ENCODE measurements around the gene KRT6B. TPM values are rescaled to one million over a fixed set of nuclear protein-coding genes. Genes with fewer than 3 reads are reported as not detected.

KRT6B gene
- polyA plus RNA-seq, 1 donor from 2014 or later, result not detected

DNA sequence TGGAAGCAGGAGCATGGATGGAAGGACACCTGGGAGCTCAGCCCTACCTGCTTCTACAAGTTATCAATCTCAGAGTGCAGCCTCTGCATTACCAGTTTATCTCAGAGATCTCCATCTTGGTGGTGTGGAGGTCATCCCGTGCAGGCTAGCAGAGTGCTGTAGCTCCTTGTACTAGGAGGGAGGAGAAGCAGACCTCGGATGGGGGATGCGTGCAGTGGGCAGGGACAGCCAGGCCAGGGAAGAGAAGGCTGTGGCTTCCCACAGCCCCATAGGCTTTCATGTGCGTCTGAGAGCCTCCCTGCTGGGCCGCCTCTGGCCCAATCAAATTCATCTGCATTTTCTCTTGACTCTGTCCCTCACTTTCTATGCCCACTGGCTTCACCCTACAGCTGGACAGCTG lies 37.0 kb downstream of the KRT6B start:
- no peaks in the 10 kb centered on the region for H3K9me2 ChIP-seq (ENCODE audit: insufficient read depth, low read length)
- no peak overlapping the region for H2AFZ ChIP-seq (ENCODE audit: low read depth, low read length)
- no peaks in the 10 kb centered on the region for H3F3A ChIP-seq (ENCODE audit: insufficient read depth, low read length, poor library complexity, severe bottlenecking)
- TF ChIP-seq POLR2AphosphoS5 (IDR thresholded peaks at IDR 0.05), result no peak
- H3K9ac ChIP-seq (ENCODE audit: low read length), result no peak overlapping the region
- H3K4me3 ChIP-seq (ENCODE audit: low read length), result no peak overlapping the region
- H3K27ac ChIP-seq (ENCODE audit: low read length), result no peak overlapping the region
- H3K36me3 ChIP-seq (ENCODE audit: insufficient read depth, low read length), result no peaks in the 10 kb centered on the region
- H3K27me3 ChIP-seq (ENCODE audit: insufficient read depth, low read depth, low read length), result no peaks in the 10 kb centered on the region
- no peaks in the 10 kb centered on the region for H3K9me3 ChIP-seq (ENCODE audit: low read length)
- no peaks in the 10 kb centered on the region for H4K20me1 ChIP-seq (ENCODE audit: insufficient read depth)
- H3K79me2 ChIP-seq (replicated peaks; ENCODE audit: insufficient read depth, low read length), result no peaks in the 10 kb centered on the region
- no peak overlapping the region for H3K4me2 ChIP-seq (ENCODE audit: low read length)

DNA sequence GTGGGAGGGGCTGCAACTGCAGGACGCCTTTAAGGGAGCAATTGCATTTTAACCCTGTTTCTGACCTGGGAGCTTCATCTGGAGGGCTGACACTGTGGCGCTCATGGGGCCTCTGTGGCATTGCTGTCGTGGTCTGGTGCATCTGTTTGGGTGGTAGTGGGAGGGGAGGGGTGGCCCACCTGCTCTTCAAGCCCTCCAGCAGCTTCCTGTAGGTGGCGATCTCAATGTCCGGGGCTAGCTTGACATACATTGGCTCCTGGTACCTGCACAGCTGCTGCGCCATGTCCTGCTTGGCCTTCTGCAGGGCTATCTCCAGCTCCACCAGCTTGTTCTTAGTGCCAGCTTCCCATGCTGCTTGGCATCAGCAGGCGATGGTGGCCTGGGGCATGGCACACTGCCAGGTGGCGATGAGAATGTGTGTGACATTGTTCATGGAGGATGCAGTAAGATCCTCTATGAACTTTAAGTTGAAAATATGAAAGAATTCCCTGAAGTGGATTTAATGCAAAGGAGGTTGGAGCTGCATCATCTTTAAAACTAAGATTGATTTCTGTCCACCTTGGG lies 38.1 kb downstream of the KRT6B start:
- H3K4me2 ChIP-seq (ENCODE audit: low read length), result no peak overlapping the region
- H3K9me3 ChIP-seq (ENCODE audit: low read length), result no peaks in the 10 kb centered on the region
- H2AFZ ChIP-seq (ENCODE audit: low read depth, low read length), result no peak overlapping the region
- no peaks in the 10 kb centered on the region for H4K20me1 ChIP-seq (ENCODE audit: insufficient read depth)
- H3K9me2 ChIP-seq (ENCODE audit: insufficient read depth, low read length), result no peaks in the 10 kb centered on the region
- H3K27ac ChIP-seq (ENCODE audit: low read length), result no peak overlapping the region
- H3K36me3 ChIP-seq (ENCODE audit: insufficient read depth, low read length), result no peaks in the 10 kb centered on the region
- no peak overlapping the region for H3K9ac ChIP-seq (ENCODE audit: low read length)
- H3K27me3 ChIP-seq (ENCODE audit: insufficient read depth, low read depth, low read length), result no peaks in the 10 kb centered on the region
- H3F3A ChIP-seq (ENCODE audit: insufficient read depth, low read length, poor library complexity, severe bottlenecking), result no peaks in the 10 kb centered on the region
- H3K79me2 ChIP-seq (replicated peaks; ENCODE audit: insufficient read depth, low read length), result no peaks in the 10 kb centered on the region
- no peak overlapping the region for H3K4me3 ChIP-seq (ENCODE audit: low read length)
- TF ChIP-seq, protein P1, sequence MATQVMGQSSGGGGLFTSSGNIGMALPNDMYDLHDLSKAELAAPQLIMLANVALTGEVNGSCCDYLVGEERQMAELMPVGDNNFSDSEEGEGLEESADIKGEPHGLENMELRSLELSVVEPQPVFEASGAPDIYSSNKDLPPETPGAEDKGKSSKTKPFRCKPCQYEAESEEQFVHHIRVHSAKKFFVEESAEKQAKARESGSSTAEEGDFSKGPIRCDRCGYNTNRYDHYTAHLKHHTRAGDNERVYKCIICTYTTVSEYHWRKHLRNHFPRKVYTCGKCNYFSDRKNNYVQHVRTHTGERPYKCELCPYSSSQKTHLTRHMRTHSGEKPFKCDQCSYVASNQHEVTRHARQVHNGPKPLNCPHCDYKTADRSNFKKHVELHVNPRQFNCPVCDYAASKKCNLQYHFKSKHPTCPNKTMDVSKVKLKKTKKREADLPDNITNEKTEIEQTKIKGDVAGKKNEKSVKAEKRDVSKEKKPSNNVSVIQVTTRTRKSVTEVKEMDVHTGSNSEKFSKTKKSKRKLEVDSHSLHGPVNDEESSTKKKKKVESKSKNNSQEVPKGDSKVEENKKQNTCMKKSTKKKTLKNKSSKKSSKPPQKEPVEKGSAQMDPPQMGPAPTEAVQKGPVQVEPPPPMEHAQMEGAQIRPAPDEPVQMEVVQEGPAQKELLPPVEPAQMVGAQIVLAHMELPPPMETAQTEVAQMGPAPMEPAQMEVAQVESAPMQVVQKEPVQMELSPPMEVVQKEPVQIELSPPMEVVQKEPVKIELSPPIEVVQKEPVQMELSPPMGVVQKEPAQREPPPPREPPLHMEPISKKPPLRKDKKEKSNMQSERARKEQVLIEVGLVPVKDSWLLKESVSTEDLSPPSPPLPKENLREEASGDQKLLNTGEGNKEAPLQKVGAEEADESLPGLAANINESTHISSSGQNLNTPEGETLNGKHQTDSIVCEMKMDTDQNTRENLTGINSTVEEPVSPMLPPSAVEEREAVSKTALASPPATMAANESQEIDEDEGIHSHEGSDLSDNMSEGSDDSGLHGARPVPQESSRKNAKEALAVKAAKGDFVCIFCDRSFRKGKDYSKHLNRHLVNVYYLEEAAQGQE (IDR thresholded peaks at IDR 0.05; ENCODE audit: borderline replicate concordance), result no peak
- TF ChIP-seq POLR2AphosphoS5 (IDR thresholded peaks at IDR 0.05), result no peak
- TF ChIP-seq TAF1 (IDR thresholded peaks at IDR 0.05; ENCODE audit: low read depth), result no peak
- TF ChIP-seq EP300 (conservative IDR thresholded peaks at IDR 0.05; ENCODE audit: poor library complexity, severe bottlenecking), result no peak
- TF ChIP-seq EZH2 (IDR thresholded peaks at IDR 0.05; ENCODE audit: borderline replicate concordance, insufficient read depth, low read length, poor library complexity, severe bottlenecking), result no peak
- no peak for TF ChIP-seq SMC3 (conservative IDR thresholded peaks at IDR 0.05; ENCODE audit: poor library complexity)
- TF ChIP-seq, protein P2, sequence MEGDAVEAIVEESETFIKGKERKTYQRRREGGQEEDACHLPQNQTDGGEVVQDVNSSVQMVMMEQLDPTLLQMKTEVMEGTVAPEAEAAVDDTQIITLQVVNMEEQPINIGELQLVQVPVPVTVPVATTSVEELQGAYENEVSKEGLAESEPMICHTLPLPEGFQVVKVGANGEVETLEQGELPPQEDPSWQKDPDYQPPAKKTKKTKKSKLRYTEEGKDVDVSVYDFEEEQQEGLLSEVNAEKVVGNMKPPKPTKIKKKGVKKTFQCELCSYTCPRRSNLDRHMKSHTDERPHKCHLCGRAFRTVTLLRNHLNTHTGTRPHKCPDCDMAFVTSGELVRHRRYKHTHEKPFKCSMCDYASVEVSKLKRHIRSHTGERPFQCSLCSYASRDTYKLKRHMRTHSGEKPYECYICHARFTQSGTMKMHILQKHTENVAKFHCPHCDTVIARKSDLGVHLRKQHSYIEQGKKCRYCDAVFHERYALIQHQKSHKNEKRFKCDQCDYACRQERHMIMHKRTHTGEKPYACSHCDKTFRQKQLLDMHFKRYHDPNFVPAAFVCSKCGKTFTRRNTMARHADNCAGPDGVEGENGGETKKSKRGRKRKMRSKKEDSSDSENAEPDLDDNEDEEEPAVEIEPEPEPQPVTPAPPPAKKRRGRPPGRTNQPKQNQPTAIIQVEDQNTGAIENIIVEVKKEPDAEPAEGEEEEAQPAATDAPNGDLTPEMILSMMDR (IDR thresholded peaks at IDR 0.05; ENCODE audit: poor library complexity, severe bottlenecking), result no peak
- no peak for TF ChIP-seq MXI1 (conservative IDR thresholded peaks at IDR 0.05; ENCODE audit: poor library complexity, severe bottlenecking)
- no peak for TF ChIP-seq RAD21 (conservative IDR thresholded peaks at IDR 0.05)

GRCh38 chr12:52413202-52413601 lies 38.7 kb downstream of the KRT6B start:
- no peaks in the 10 kb centered on the region for H3K9me2 ChIP-seq (ENCODE audit: insufficient read depth, low read length)
- H3K36me3 ChIP-seq (ENCODE audit: insufficient read depth, low read length), result no peaks in the 10 kb centered on the region
- no peak overlapping the region for H2AFZ ChIP-seq (ENCODE audit: low read depth, low read length)
- H3K9ac ChIP-seq (ENCODE audit: low read length), result no peak overlapping the region
- no peak overlapping the region for H3K4me2 ChIP-seq (ENCODE audit: low read length)
- H3K27me3 ChIP-seq (ENCODE audit: insufficient read depth, low read depth, low read length), result no peaks in the 10 kb centered on the region
- no peaks in the 10 kb centered on the region for H3K79me2 ChIP-seq (replicated peaks; ENCODE audit: insufficient read depth, low read length)
- H3K4me3 ChIP-seq (ENCODE audit: low read length), result no peak overlapping the region
- H4K20me1 ChIP-seq (ENCODE audit: insufficient read depth), result no peaks in the 10 kb centered on the region
- no peak overlapping the region for H3K27ac ChIP-seq (ENCODE audit: low read length)
- H3K9me3 ChIP-seq (ENCODE audit: low read length), result no peaks in the 10 kb centered on the region
- no peak for TF ChIP-seq RAD21 (conservative IDR thresholded peaks at IDR 0.05)
- TF ChIP-seq TAF1 (IDR thresholded peaks at IDR 0.05; ENCODE audit: low read depth), result no peak
- TF ChIP-seq, protein P2 (IDR thresholded peaks at IDR 0.05; ENCODE audit: poor library complexity, severe bottlenecking), result no peak
- TF ChIP-seq POLR2AphosphoS5 (IDR thresholded peaks at IDR 0.05), result no peak
- no peak for TF ChIP-seq SMC3 (conservative IDR thresholded peaks at IDR 0.05; ENCODE audit: poor library complexity)
- TF ChIP-seq, protein P1 (IDR thresholded peaks at IDR 0.05; ENCODE audit: borderline replicate concordance), result no peak
- TF ChIP-seq EZH2 (IDR thresholded peaks at IDR 0.05; ENCODE audit: borderline replicate concordance, insufficient read depth, low read length, poor library complexity, severe bottlenecking), result no peak
- no peak for TF ChIP-seq EP300 (conservative IDR thresholded peaks at IDR 0.05; ENCODE audit: poor library complexity, severe bottlenecking)
- no peak for TF ChIP-seq MXI1 (conservative IDR thresholded peaks at IDR 0.05; ENCODE audit: poor library complexity, severe bottlenecking)
- H3F3A ChIP-seq (ENCODE audit: insufficient read depth, low read length, poor library complexity, severe bottlenecking), result no peaks in the 10 kb centered on the region
